Bronchial epithelial cell (primary cell): Measurements from ENCODE around the gene LAMA3. TPM values are rescaled to one million over a fixed set of nuclear protein-coding genes. Genes with fewer than 3 reads are reported as not detected.

Source experiments
- DNase-seq: peaks from one replicate; pipeline ENCODE4 v3.0.0-alpha.2; 2010; ENCODE audit warnings: low read depth
- FAIRE-seq: peaks from 2 replicates; lab custom pipeline; 2011; peaks lifted over from hg19 to GRCh38; lab: Jason Lieb, UNC
- H3K27me3 ChIP-seq: 2 replicates; pipeline ENCODE4 v1.5.1; 2011; ENCODE audit warnings: low read length; ENCODE audit not compliant: control insufficient read depth, insufficient read depth
- H3K36me3 ChIP-seq: 2 replicates; pipeline ENCODE4 v1.5.1; 2011; ENCODE audit warnings: low read length; ENCODE audit not compliant: control insufficient read depth, insufficient read depth
- H3K4me3 ChIP-seq: 2 replicates; pipeline ENCODE4 v1.5.1; 2011; ENCODE audit warnings: mild to moderate bottlenecking, low read depth, low read length, control low read depth
- CTCF ChIP-seq: IDR thresholded peaks from 2 replicates; pipeline ENCODE4 v1.5.1; 2011; ENCODE audit warnings: mild to moderate bottlenecking, moderate library complexity, low read length, control low read depth, inconsistent platforms; ENCODE audit not compliant: insufficient read depth, severe bottlenecking
- total RNA-seq: library from RNA; depleted of rRNA; stranded (reverse); fragments of >200 nt; gene quantifications from 2 replicates; pipeline ENCODE4 v1.2.1, GENCODE V29; 2014

The LAMA3 gene
- total RNA-seq, 1 donor from 2014 or later = 531 TPM

GRCh38 chr18:23884681-23885375, 195.6 kb downstream of the LAMA3 start:
- H3K36me3 ChIP-seq = peaks cover 9% of the 10 kb centered on the region
- FAIRE-seq (no peak), DNase-seq (no peak)
- no peaks in the 10 kb centered on the region for H3K27me3 ChIP-seq
- H3K4me3 ChIP-seq = no peak overlapping the region
- TF ChIP-seq CTCF = no peak

- no peak overlapping the region for H3K4me3 ChIP-seq
Observed at GRCh38 chr18:23885750-23886149, 196.5 kb downstream of the LAMA3 start.

DNA sequence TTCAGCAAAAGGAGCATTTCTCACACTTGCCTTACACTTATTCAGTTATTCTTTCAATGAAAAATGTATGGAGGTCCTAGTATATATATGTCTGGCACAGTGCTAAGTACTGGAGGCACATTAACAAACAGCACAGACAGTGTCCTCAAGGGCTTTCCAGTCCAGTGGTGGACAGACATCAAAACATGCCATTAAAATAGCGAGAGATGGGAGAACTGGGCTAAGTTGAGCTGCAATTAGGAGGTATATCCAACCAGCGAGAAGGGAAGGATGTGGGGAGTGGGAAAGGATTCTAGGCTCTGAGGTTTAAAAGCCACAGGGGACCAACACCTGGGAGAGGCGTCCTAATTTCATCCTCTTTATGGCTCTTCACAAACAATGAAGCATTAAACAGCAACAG, 197.8 kb downstream of the LAMA3 start:
- FAIRE-seq = no peak

More at GRCh38 chr18:23885750-23886149, 196.5 kb downstream of the LAMA3 start:
- H3K36me3 ChIP-seq = peaks cover 13% of the 10 kb centered on the region
- TF ChIP-seq CTCF = no peak
- H3K27me3 ChIP-seq = no peaks in the 10 kb centered on the region
- DNase-seq (no peak), FAIRE-seq (no peak)

DNA sequence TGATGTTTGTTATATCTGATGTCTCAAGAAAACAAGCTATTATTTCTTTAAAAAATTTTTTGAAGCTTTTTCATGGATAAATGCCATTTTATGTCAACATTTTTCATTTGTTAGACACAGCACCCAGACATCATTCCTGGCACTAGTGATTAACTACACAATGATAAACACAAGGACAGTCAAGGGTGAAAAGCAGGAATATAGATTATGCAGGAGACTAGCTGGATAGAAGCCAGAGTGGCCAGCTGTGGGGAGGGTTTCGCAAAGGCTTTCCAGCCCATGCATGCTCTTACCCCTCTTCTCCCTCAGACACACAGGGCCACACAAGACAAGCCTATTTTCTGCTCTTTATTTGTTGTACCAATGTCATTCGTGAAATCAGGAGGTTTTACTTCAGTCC, 198.2 kb downstream of the LAMA3 start:
- no peak for TF ChIP-seq CTCF
- Histone ChIP-seq H3K27me3 (no peaks in the 10 kb centered on the region), H3K4me3 (no peak overlapping the region), H3K36me3 (peaks cover 13% of the 10 kb centered on the region)
- FAIRE-seq (no peak), DNase-seq (no peak)

More for the DNA sequence above, 197.8 kb downstream of the LAMA3 start:
- no peak for DNase-seq
- no peaks in the 10 kb centered on the region for H3K27me3 ChIP-seq
- no peak for TF ChIP-seq CTCF
- H3K4me3 ChIP-seq = no peak overlapping the region
- peaks cover 13% of the 10 kb centered on the region for H3K36me3 ChIP-seq

- H3K27me3 ChIP-seq = no peaks in the 10 kb centered on the region
- no peak overlapping the region for H3K4me3 ChIP-seq
- TF ChIP-seq CTCF = no peak
- no peak for FAIRE-seq
- H3K36me3 ChIP-seq = peaks cover 17% of the 10 kb centered on the region
- DNase-seq = no peak
Observed at GRCh38 chr18:23888881-23889280, 199.6 kb downstream of the LAMA3 start.

GRCh38 chr18:23889907-23890306, 200.7 kb downstream of the LAMA3 start:
- H3K4me3 ChIP-seq = no peak overlapping the region

More at GRCh38 chr18:23889907-23890306, 200.7 kb downstream of the LAMA3 start:
- H3K36me3 ChIP-seq = peaks cover 24% of the 10 kb centered on the region
- FAIRE-seq = no peak
- no peak for DNase-seq
- no peaks in the 10 kb centered on the region for H3K27me3 ChIP-seq
- TF ChIP-seq CTCF = no peak
